Measurements from ENCODE around the gene AP2A2. TPM values are rescaled to one million over a fixed set of nuclear protein-coding genes. Genes with fewer than 3 reads are reported as not detected.

AP2A2 gene
- polyA plus RNA-seq, 4 donors = 30.5 to 67.3 (median 45.0) TPM

GRCh38 chr11:932435-932834 lies 6.8 kb downstream of the AP2A2 start:
- Histone ChIP-seq H3K27me3 (ENCODE audit: control insufficient read depth in 3 of 3, insufficient read depth in 3 of 3, low read length in 3 of 3) (no peaks in the 10 kb centered on the region), H3K27ac (ENCODE audit: low read depth in 1 of 3, low read length in 2 of 3) (no peak overlapping the region), H3K4me3 (ENCODE audit: low read depth in 1 of 3, low read length in 3 of 3) (no peak overlapping the region), H3K9me3 (ENCODE audit: control insufficient read depth in 2 of 2, insufficient read depth in 1 of 2, low read depth in 1 of 2, low read length in 1 of 2) (no peaks in the 10 kb centered on the region), H3K4me1 (ENCODE audit: control insufficient read depth in 3 of 3, insufficient read depth in 2 of 3, low read depth in 1 of 3, low read length in 2 of 3) (peaks cover 0 to 46% (median 11%) of the 10 kb centered on the region in 3 donors), H3K36me3 (ENCODE audit: control insufficient read depth in 3 of 3, insufficient read depth in 2 of 3, low read depth in 1 of 3, low read length in 3 of 3) (peaks cover 0 to 28% (median 0%) of the 10 kb centered on the region in 3 donors)
- DNase-seq (no peak), FAIRE-seq (no peak)
- WGBS, 3 donors = 71 to 93% (median 73%) methylated on average over 4 of the region's 4 CpGs

- WGBS, 3 donors = 61 to 68% (median 65%) methylated on average over 14 of the region's 14 CpGs
- no peak for DNase-seq
- no peaks in the 10 kb centered on the region for H3K27me3 ChIP-seq (ENCODE audit: control insufficient read depth in 3 of 3, insufficient read depth in 3 of 3, low read length in 3 of 3)
- H3K36me3 ChIP-seq (ENCODE audit: control insufficient read depth in 3 of 3, insufficient read depth in 2 of 3, low read depth in 1 of 3, low read length in 3 of 3) = peaks cover 0 to 27% (median 0%) of the 10 kb centered on the region in 3 donors
- no peak overlapping the region for H3K4me3 ChIP-seq (ENCODE audit: low read depth in 1 of 3, low read length in 3 of 3)
- peak overlapping the region in 1 of 3 donors; percentile 77 for H3K27ac ChIP-seq (ENCODE audit: low read depth in 1 of 3, low read length in 2 of 3)
- FAIRE-seq = no peak
- H3K9me3 ChIP-seq (ENCODE audit: control insufficient read depth in 2 of 2, insufficient read depth in 1 of 2, low read depth in 1 of 2, low read length in 1 of 2) = no peaks in the 10 kb centered on the region
- H3K4me1 ChIP-seq (ENCODE audit: control insufficient read depth in 3 of 3, insufficient read depth in 2 of 3, low read depth in 1 of 3, low read length in 2 of 3) = peaks cover 2 to 48% (median 12%) of the 10 kb centered on the region in 3 donors
Measured at GRCh38 chr11:933142-933851, 7.6 kb downstream of the AP2A2 start.

DNA sequence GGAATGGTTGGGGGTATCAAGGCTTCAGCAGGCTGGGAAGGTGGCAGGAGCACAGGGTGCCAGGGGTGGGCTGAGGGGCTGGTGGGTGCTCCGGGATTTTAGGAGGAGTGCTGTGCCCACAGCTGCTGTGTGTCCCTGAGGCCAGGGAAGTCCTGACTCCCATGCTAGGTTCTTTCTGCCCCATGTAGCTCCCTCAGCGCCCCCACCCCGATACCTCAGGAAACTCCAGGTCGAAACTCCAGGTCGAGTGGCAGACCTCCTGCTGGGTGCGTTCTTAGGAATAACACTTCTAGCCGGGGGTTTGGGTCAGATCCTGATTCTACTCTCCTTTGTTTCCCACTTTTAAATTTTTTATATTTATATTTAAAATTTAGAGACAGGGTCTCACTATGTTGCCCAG lies 8.3 kb downstream of the AP2A2 start:
- Histone ChIP-seq H3K27ac (ENCODE audit: low read depth in 1 of 3, low read length in 2 of 3) (peak overlapping the region in 2 of 3 donors; percentile 64 to 77), H3K4me1 (ENCODE audit: control insufficient read depth in 3 of 3, insufficient read depth in 2 of 3, low read depth in 1 of 3, low read length in 2 of 3) (peaks cover 2 to 43% (median 6%) of the 10 kb centered on the region in 3 donors)
- no peak for FAIRE-seq

GRCh38 chr11:934527-934926 lies 8.9 kb downstream of the AP2A2 start:
- H3K36me3 ChIP-seq (ENCODE audit: control insufficient read depth in 3 of 3, insufficient read depth in 2 of 3, low read depth in 1 of 3, low read length in 3 of 3) = peaks cover 0 to 24% (median 0%) of the 10 kb centered on the region in 3 donors
- H3K4me1 ChIP-seq (ENCODE audit: control insufficient read depth in 3 of 3, insufficient read depth in 2 of 3, low read depth in 1 of 3, low read length in 2 of 3) = peaks cover 2 to 42% (median 6%) of the 10 kb centered on the region in 3 donors
- H3K4me3 ChIP-seq (ENCODE audit: low read depth in 1 of 3, low read length in 3 of 3) = no peak overlapping the region
- FAIRE-seq (no peak), DNase-seq (peak; percentile 49 to 54)
- H3K27me3 ChIP-seq (ENCODE audit: control insufficient read depth in 3 of 3, insufficient read depth in 3 of 3, low read length in 3 of 3) = no peaks in the 10 kb centered on the region
- peak overlapping the region in 2 of 3 donors; percentile 47 to 64 for H3K27ac ChIP-seq (ENCODE audit: low read depth in 1 of 3, low read length in 2 of 3)
- WGBS, 3 donors = 24 to 62% (median 35%) methylated on average over 6 of the region's 6 CpGs
- H3K9me3 ChIP-seq (ENCODE audit: control insufficient read depth in 2 of 2, insufficient read depth in 1 of 2, low read depth in 1 of 2, low read length in 1 of 2) = no peaks in the 10 kb centered on the region

More for the DNA sequence above, 8.3 kb downstream of the AP2A2 start:
- H3K9me3 ChIP-seq (ENCODE audit: control insufficient read depth in 2 of 2, insufficient read depth in 1 of 2, low read depth in 1 of 2, low read length in 1 of 2) = no peaks in the 10 kb centered on the region
- H3K27me3 ChIP-seq (ENCODE audit: control insufficient read depth in 3 of 3, insufficient read depth in 3 of 3, low read length in 3 of 3) = no peaks in the 10 kb centered on the region
- DNase-seq = no peak
- H3K36me3 ChIP-seq (ENCODE audit: control insufficient read depth in 3 of 3, insufficient read depth in 2 of 3, low read depth in 1 of 3, low read length in 3 of 3) = peaks cover 0 to 28% (median 0%) of the 10 kb centered on the region in 3 donors
- H3K4me3 ChIP-seq (ENCODE audit: low read depth in 1 of 3, low read length in 3 of 3) = no peak overlapping the region
- 78 to 84% (median 80%) methylated on average over 7 of the region's 7 CpGs for WGBS, 3 donors

- Histone ChIP-seq H3K27ac (ENCODE audit: low read depth in 1 of 3, low read length in 2 of 3) (peak overlapping the region in 2 of 3 donors; percentile 60 to 89), H3K9me3 (ENCODE audit: control insufficient read depth in 2 of 2, insufficient read depth in 1 of 2, low read depth in 1 of 2, low read length in 1 of 2) (no peaks in the 10 kb centered on the region), H3K4me1 (ENCODE audit: control insufficient read depth in 3 of 3, insufficient read depth in 2 of 3, low read depth in 1 of 3, low read length in 2 of 3) (peaks cover 4 to 51% (median 6%) of the 10 kb centered on the region in 3 donors), H3K36me3 (ENCODE audit: control insufficient read depth in 3 of 3, insufficient read depth in 2 of 3, low read depth in 1 of 3, low read length in 3 of 3) (peaks cover 0 to 28% (median 0%) of the 10 kb centered on the region in 3 donors), H3K4me3 (ENCODE audit: low read depth in 1 of 3, low read length in 3 of 3) (no peak overlapping the region), H3K27me3 (ENCODE audit: control insufficient read depth in 3 of 3, insufficient read depth in 3 of 3, low read length in 3 of 3) (no peaks in the 10 kb centered on the region)
- WGBS, 3 donors = 28 to 79% (median 52%) methylated on average over 3 of the region's 3 CpGs
- FAIRE-seq (no peak), DNase-seq (peak; percentile 75 to 81)
Measured at GRCh38 chr11:936199-936598, 10.5 kb downstream of the AP2A2 start.

GRCh38 chr11:937841-938261 lies 12.2 kb downstream of the AP2A2 start:
- peak overlapping the region in 2 of 3 donors; percentile 13 to 89 for H3K27ac ChIP-seq (ENCODE audit: low read depth in 1 of 3, low read length in 2 of 3)
- no peaks in the 10 kb centered on the region for H3K9me3 ChIP-seq (ENCODE audit: control insufficient read depth in 2 of 2, insufficient read depth in 1 of 2, low read depth in 1 of 2, low read length in 1 of 2)
- no peaks in the 10 kb centered on the region for H3K27me3 ChIP-seq (ENCODE audit: control insufficient read depth in 3 of 3, insufficient read depth in 3 of 3, low read length in 3 of 3)
- peak; percentile 58 to 65 for DNase-seq
- WGBS, 3 donors = 51 to 67% (median 64%) methylated on average over 10 of the region's 10 CpGs
- FAIRE-seq = no peak
- peaks cover 4 to 64% (median 9%) of the 10 kb centered on the region in 3 donors for H3K4me1 ChIP-seq (ENCODE audit: control insufficient read depth in 3 of 3, insufficient read depth in 2 of 3, low read depth in 1 of 3, low read length in 2 of 3)
- peaks cover 0 to 27% (median 0%) of the 10 kb centered on the region in 3 donors for H3K36me3 ChIP-seq (ENCODE audit: control insufficient read depth in 3 of 3, insufficient read depth in 2 of 3, low read depth in 1 of 3, low read length in 3 of 3)
- no peak overlapping the region for H3K4me3 ChIP-seq (ENCODE audit: low read depth in 1 of 3, low read length in 3 of 3)

- no peak overlapping the region for H3K4me3 ChIP-seq (ENCODE audit: low read depth in 1 of 3, low read length in 3 of 3)
- no peaks in the 10 kb centered on the region for H3K9me3 ChIP-seq (ENCODE audit: control insufficient read depth in 2 of 2, insufficient read depth in 1 of 2, low read depth in 1 of 2, low read length in 1 of 2)
- no peaks in the 10 kb centered on the region for H3K27me3 ChIP-seq (ENCODE audit: control insufficient read depth in 3 of 3, insufficient read depth in 3 of 3, low read length in 3 of 3)
- H3K4me1 ChIP-seq (ENCODE audit: control insufficient read depth in 3 of 3, insufficient read depth in 2 of 3, low read depth in 1 of 3, low read length in 2 of 3) = peaks cover 4 to 68% (median 6%) of the 10 kb centered on the region in 3 donors
- peaks cover 0 to 34% (median under 1%) of the 10 kb centered on the region in 3 donors for H3K36me3 ChIP-seq (ENCODE audit: control insufficient read depth in 3 of 3, insufficient read depth in 2 of 3, low read depth in 1 of 3, low read length in 3 of 3)
- peak overlapping the region; percentile 38 to 97 (median 54) for H3K27ac ChIP-seq (ENCODE audit: low read depth in 1 of 3, low read length in 2 of 3)
- 55 to 65% (median 64%) methylated on average over 11 of the region's 11 CpGs for WGBS, 3 donors
- DNase-seq = peak in 1 of 2 donors; percentile 17
- FAIRE-seq = no peak
Measured at GRCh38 chr11:940496-941135, 14.9 kb downstream of the AP2A2 start.

DNA sequence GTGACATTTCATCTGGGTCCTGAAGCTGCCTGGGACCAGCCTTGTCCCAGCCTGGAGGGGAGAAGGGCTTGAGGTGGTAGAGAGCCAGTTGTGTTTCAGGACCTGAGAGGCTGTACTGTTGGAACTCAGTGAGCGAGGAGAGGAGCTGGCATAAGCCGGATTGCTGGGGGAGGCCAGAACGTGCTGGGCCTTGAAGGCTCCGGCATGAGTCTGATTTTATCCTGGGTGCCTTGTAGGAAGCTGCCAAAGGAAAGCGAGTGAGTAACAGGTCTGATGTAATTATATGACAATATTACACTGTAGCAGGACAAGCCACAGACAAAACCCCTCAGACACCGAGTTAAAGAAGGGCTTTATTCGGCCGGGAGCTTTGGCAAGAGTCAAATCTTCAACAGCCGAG lies 17.2 kb downstream of the AP2A2 start:
- FAIRE-seq (no peak), DNase-seq (peak; percentile 42 to 61)
- Histone ChIP-seq H3K27me3 (ENCODE audit: control insufficient read depth in 3 of 3, insufficient read depth in 3 of 3, low read length in 3 of 3) (no peaks in the 10 kb centered on the region), H3K4me1 (ENCODE audit: control insufficient read depth in 3 of 3, insufficient read depth in 2 of 3, low read depth in 1 of 3, low read length in 2 of 3) (peaks cover 3 to 64% (median 6%) of the 10 kb centered on the region in 3 donors), H3K36me3 (ENCODE audit: control insufficient read depth in 3 of 3, insufficient read depth in 2 of 3, low read depth in 1 of 3, low read length in 3 of 3) (peaks cover 2 to 44% (median 2%) of the 10 kb centered on the region in 3 donors), H3K4me3 (ENCODE audit: low read depth in 1 of 3, low read length in 3 of 3) (peak overlapping the region in 1 of 3 donors; percentile 2), H3K27ac (ENCODE audit: low read depth in 1 of 3, low read length in 2 of 3) (peak overlapping the region; percentile 67 to 97 (median 69)), H3K9me3 (ENCODE audit: control insufficient read depth in 2 of 2, insufficient read depth in 1 of 2, low read depth in 1 of 2, low read length in 1 of 2) (no peaks in the 10 kb centered on the region)
- 29 to 59% (median 40%) methylated on average over 9 of the region's 9 CpGs for WGBS, 3 donors

All from small intestine (tissue), 7 donors.